OCI-LY1 (cell line): ENCODE data around the gene PAX2.

ENCODE experiments used
- H2AFZ ChIP-seq: fragments of 200-600 bp; sonication (generic), shearing (Covaris generic); 2 replicates; pipeline ENCODE4 v1.6.0; 2014; ENCODE audit warnings: antibody characterized with exemption, mild to moderate bottlenecking, low read length
- H3F3A ChIP-seq: fragments of 200-600 bp; sonication (generic), shearing (Covaris generic); 2 replicates; pipeline ENCODE4 v1.6.0; 2014; ENCODE audit warnings: mild to moderate bottlenecking, antibody characterized with exemption, low read length, moderate library complexity; ENCODE audit not compliant: insufficient read depth
- H3K27ac ChIP-seq: fragments of 200-600 bp; sonication (generic); 2 replicates; pipeline ENCODE4 v1.5.1; 2014; ENCODE audit warnings: low read length, mixed run types, mild to moderate bottlenecking, low read depth; ENCODE audit not compliant: poor library complexity, severe bottlenecking
- H3K27me3 ChIP-seq: fragments of 200-600 bp; sonication (generic); 2 replicates; pipeline ENCODE4 v1.6.0; 2014; ENCODE audit warnings: antibody characterized with exemption, mild to moderate bottlenecking, low read length, moderate library complexity; ENCODE audit not compliant: insufficient read depth
- H3K36me3 ChIP-seq: fragments of 200-600 bp; sonication (generic); 2 replicates; pipeline ENCODE4 v1.6.1; 2014; ENCODE audit warnings: mild to moderate bottlenecking, antibody characterized with exemption, low read length, moderate library complexity, mixed read lengths; ENCODE audit not compliant: insufficient read depth
- H3K4me1 ChIP-seq: fragments of 200-600 bp; sonication (generic); 2 replicates; pipeline ENCODE4 v1.5.1; 2014; ENCODE audit warnings: mild to moderate bottlenecking, low read length, moderate library complexity; ENCODE audit not compliant: insufficient read depth, severe bottlenecking
- H3K4me2 ChIP-seq: fragments of 200-600 bp; sonication (generic), shearing (Covaris generic); 2 replicates; pipeline ENCODE4 v1.6.1; 2014; ENCODE audit warnings: low read length
- H3K4me3 ChIP-seq: fragments of 200-600 bp; sonication (generic); 2 replicates; pipeline ENCODE4 v1.5.1; 2014; ENCODE audit warnings: low read length, low read depth, mild to moderate bottlenecking, mixed read lengths; ENCODE audit not compliant: poor library complexity, severe bottlenecking
- H3K79me2 ChIP-seq: fragments of 200-600 bp; shearing (Covaris generic); 2 replicates; pipeline ENCODE4 v1.6.1; 2016; ENCODE audit warnings: mixed run types, low read length, mixed read lengths; ENCODE audit not compliant: insufficient read depth
- H3K9ac ChIP-seq: fragments of 200-600 bp; sonication (generic), shearing (Covaris generic); 2 replicates; pipeline ENCODE4 v1.6.1; 2014; ENCODE audit warnings: mild to moderate bottlenecking, low read length, mixed read lengths
- H3K9me2 ChIP-seq: fragments of 200-600 bp; sonication (generic), shearing (Covaris generic); 2 replicates; pipeline ENCODE4 v1.6.1; 2014; ENCODE audit warnings: low read depth, mild to moderate bottlenecking, low read length, mixed read lengths
- H3K9me3 ChIP-seq: fragments of 200-600 bp; shearing (Covaris generic); 2 replicates; pipeline ENCODE4 v1.6.1; 2014; ENCODE audit warnings: low read length, mixed read lengths
- H4K20me1 ChIP-seq: fragments of 200-600 bp; sonication (generic), shearing (Covaris generic); 2 replicates; pipeline ENCODE4 v1.6.0; 2016; ENCODE audit warnings: mild to moderate bottlenecking, low read length; ENCODE audit not compliant: insufficient read depth
- CTCF ChIP-seq: fragments of 200-600 bp; sonication (generic), shearing (Covaris generic); IDR thresholded peaks from 2 replicates; pipeline ENCODE4 v1.5.1; 2017; ENCODE audit warnings: mild to moderate bottlenecking, antibody characterized with exemption, low read length, moderate library complexity, mixed read lengths
- EZH2 ChIP-seq: fragments of 200-600 bp; sonication (generic), shearing (Covaris generic); IDR thresholded peaks from 2 replicates; pipeline ENCODE4 v1.8.0; 2017; ENCODE audit warnings: borderline replicate concordance, mixed run types, mild to moderate bottlenecking, antibody characterized with exemption, low read length, moderate library complexity, mixed read lengths

The PAX2 gene

GRCh38 chr10:100723770-100724530 is 21.4 kb upstream of the PAX2 start:
- H4K20me1 ChIP-seq, result no peaks in the 10 kb centered on the region
- no peak overlapping the region for H3K4me2 ChIP-seq
- no peak overlapping the region for H2AFZ ChIP-seq
- H3K9me2 ChIP-seq, result no peaks in the 10 kb centered on the region
- no peak overlapping the region for H3K9ac ChIP-seq
- no peak overlapping the region for H3K27ac ChIP-seq
- no peaks in the 10 kb centered on the region for H3K27me3 ChIP-seq
- H3K79me2 ChIP-seq, result no peaks in the 10 kb centered on the region
- no peak overlapping the region for H3K4me3 ChIP-seq
- H3K36me3 ChIP-seq, result no peaks in the 10 kb centered on the region
- H3K4me1 ChIP-seq, result no peaks in the 10 kb centered on the region
- no peaks in the 10 kb centered on the region for H3F3A ChIP-seq
- no peak for TF ChIP-seq CTCF
- TF ChIP-seq EZH2, result no peak
- H3K9me3 ChIP-seq, result no peaks in the 10 kb centered on the region

- Histone ChIP-seq H3K36me3 (no peaks in the 10 kb centered on the region), H3K79me2 (no peaks in the 10 kb centered on the region), H3K4me3 (no peak overlapping the region), H4K20me1 (no peaks in the 10 kb centered on the region), H3F3A (no peaks in the 10 kb centered on the region), H3K9me2 (no peaks in the 10 kb centered on the region), H3K4me2 (no peak overlapping the region), H3K9ac (no peak overlapping the region), H3K9me3 (no peaks in the 10 kb centered on the region), H3K4me1 (no peaks in the 10 kb centered on the region), H3K27ac (no peak overlapping the region), H3K27me3 (no peaks in the 10 kb centered on the region), H2AFZ (no peak overlapping the region)
- TF ChIP-seq EZH2 (no peak), CTCF (no peak)
Observed at GRCh38 chr10:100724531-100725027, 20.8 kb upstream of the PAX2 start.

GRCh38 chr10:100725071-100725471 is 20.3 kb upstream of the PAX2 start:
- Histone ChIP-seq H2AFZ (no peak overlapping the region), H3K4me2 (no peak overlapping the region), H3K79me2 (no peaks in the 10 kb centered on the region), H3K9me3 (no peaks in the 10 kb centered on the region), H3F3A (no peaks in the 10 kb centered on the region), H3K9ac (no peak overlapping the region), H4K20me1 (no peaks in the 10 kb centered on the region), H3K4me3 (no peak overlapping the region), H3K36me3 (no peaks in the 10 kb centered on the region), H3K4me1 (no peaks in the 10 kb centered on the region), H3K27me3 (no peaks in the 10 kb centered on the region), H3K27ac (no peak overlapping the region), H3K9me2 (no peaks in the 10 kb centered on the region)
- TF ChIP-seq CTCF, result no peak
- no peak for TF ChIP-seq EZH2
